ENCODE data around the gene NDUFA12.

- TF ChIP-seq, protein P1, sequence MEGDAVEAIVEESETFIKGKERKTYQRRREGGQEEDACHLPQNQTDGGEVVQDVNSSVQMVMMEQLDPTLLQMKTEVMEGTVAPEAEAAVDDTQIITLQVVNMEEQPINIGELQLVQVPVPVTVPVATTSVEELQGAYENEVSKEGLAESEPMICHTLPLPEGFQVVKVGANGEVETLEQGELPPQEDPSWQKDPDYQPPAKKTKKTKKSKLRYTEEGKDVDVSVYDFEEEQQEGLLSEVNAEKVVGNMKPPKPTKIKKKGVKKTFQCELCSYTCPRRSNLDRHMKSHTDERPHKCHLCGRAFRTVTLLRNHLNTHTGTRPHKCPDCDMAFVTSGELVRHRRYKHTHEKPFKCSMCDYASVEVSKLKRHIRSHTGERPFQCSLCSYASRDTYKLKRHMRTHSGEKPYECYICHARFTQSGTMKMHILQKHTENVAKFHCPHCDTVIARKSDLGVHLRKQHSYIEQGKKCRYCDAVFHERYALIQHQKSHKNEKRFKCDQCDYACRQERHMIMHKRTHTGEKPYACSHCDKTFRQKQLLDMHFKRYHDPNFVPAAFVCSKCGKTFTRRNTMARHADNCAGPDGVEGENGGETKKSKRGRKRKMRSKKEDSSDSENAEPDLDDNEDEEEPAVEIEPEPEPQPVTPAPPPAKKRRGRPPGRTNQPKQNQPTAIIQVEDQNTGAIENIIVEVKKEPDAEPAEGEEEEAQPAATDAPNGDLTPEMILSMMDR (tag by site-specific recombination; IDR thresholded peaks at IDR 0.05): no peak
- TF ChIP-seq, protein P2, sequence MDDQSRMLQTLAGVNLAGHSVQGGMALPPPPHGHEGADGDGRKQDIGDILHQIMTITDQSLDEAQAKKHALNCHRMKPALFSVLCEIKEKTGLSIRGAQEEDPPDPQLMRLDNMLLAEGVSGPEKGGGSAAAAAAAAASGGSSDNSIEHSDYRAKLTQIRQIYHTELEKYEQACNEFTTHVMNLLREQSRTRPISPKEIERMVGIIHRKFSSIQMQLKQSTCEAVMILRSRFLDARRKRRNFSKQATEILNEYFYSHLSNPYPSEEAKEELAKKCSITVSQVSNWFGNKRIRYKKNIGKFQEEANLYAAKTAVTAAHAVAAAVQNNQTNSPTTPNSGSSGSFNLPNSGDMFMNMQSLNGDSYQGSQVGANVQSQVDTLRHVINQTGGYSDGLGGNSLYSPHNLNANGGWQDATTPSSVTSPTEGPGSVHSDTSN (CRISPR knock-in tag; IDR thresholded peaks at IDR 0.05): no peak
- TF ChIP-seq ZNF140 (tag by site-specific recombination; IDR thresholded peaks at IDR 0.05) (no peak), ZEB2 (tag by site-specific recombination; IDR thresholded peaks at IDR 0.05) (no peak), ZBTB7A (tag by site-specific recombination; IDR thresholded peaks at IDR 0.05; ENCODE audit: low read depth) (no peak)
Measured at GRCh38 chr12:94997726-94998125, 5.8 kb downstream of the NDUFA12 start.
